ENCODE results near the gene MYL6.

The MYL6 gene

DNA sequence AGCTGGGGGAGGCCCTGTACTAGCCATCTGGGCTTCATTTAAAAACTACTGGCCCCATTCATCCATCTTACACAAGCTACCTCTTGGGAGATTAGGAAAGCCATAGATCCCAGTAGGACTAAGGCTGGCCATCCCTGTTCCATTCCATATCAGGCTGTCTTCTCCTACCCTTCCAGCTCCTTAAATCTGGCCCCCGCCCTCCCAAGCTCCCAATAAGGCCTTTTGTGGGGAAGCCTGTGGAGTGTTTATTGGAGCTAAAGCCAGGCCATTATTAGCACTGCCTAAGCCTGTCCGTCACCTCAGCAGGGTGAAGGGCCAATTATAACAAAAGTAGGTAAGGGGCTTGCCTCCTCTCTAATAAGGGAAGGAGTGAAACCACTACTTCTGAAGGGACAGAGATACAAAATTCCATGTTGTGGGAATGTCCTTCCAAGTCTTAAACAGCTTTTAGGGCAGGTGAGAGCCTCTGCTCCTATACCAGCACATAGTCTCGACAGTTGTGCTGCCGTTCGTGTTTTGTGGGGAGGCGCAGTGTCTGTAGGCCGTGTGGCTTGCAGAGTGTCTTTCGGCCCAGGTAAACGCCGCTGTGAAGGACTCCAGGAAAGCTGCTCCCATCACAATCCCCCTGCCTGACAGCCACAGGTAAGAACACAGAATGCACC lies 3.7 kb downstream of the MYL6 start:
- in situ Hi-C loops (cut with MboI; ENCODE audit: low sequenced_read_pairs, unreplicated experiment) = no loop called here
- TF ChIP-seq, protein P1, sequence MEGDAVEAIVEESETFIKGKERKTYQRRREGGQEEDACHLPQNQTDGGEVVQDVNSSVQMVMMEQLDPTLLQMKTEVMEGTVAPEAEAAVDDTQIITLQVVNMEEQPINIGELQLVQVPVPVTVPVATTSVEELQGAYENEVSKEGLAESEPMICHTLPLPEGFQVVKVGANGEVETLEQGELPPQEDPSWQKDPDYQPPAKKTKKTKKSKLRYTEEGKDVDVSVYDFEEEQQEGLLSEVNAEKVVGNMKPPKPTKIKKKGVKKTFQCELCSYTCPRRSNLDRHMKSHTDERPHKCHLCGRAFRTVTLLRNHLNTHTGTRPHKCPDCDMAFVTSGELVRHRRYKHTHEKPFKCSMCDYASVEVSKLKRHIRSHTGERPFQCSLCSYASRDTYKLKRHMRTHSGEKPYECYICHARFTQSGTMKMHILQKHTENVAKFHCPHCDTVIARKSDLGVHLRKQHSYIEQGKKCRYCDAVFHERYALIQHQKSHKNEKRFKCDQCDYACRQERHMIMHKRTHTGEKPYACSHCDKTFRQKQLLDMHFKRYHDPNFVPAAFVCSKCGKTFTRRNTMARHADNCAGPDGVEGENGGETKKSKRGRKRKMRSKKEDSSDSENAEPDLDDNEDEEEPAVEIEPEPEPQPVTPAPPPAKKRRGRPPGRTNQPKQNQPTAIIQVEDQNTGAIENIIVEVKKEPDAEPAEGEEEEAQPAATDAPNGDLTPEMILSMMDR (IDR thresholded peaks at IDR 0.05; ENCODE audit: borderline replicate concordance, control extremely low read depth, extremely low read depth, insufficient read depth, missing control alignments) = no peak
- no peak for DNase-seq (ENCODE audit: low spot score)

DNA sequence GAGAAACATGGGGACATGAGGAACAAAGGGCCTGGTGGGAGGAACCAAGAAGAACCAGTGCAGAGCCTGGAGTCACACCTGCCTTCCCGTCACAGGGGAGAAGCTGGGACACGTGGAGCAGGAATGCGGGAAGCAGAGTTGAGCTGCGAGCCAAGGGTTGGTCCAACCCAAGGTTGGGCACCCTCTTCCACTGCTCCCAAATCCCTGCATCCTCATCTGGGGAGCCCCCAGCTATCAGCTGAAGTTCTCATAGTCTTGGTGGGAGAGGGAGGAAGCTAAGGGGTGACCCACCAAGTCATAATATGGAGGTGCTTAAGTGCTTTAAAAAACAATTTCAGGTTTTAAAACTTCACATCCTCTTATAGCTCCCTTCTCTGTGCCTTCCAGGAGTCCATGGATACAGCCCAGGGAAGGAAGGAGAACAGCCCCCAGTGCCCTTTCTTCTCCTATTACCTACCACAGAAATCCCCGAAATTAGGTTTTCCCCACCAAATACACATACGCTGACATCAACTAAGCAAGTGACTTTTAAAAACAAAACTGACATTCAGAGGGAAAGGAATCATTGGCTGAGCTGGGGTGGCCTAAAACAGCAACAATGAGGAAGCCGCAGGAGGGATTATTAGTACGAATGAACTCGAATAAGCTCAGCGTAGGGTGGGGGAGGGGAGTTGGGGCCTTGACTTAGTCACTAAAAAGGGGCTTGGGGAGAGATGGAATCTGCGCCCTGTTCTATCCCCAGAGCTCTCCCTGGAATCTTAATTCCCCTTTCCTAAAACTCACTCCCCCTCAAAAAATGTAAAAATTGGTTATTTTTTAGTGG lies 4.5 kb downstream of the MYL6 start:
- TF ChIP-seq, protein P1 (IDR thresholded peaks at IDR 0.05; ENCODE audit: borderline replicate concordance, control extremely low read depth, extremely low read depth, insufficient read depth, missing control alignments) = no peak
- no peak for DNase-seq (ENCODE audit: low spot score)
- in situ Hi-C loops (cut with MboI; ENCODE audit: low sequenced_read_pairs, unreplicated experiment) = no loop called here

DNA sequence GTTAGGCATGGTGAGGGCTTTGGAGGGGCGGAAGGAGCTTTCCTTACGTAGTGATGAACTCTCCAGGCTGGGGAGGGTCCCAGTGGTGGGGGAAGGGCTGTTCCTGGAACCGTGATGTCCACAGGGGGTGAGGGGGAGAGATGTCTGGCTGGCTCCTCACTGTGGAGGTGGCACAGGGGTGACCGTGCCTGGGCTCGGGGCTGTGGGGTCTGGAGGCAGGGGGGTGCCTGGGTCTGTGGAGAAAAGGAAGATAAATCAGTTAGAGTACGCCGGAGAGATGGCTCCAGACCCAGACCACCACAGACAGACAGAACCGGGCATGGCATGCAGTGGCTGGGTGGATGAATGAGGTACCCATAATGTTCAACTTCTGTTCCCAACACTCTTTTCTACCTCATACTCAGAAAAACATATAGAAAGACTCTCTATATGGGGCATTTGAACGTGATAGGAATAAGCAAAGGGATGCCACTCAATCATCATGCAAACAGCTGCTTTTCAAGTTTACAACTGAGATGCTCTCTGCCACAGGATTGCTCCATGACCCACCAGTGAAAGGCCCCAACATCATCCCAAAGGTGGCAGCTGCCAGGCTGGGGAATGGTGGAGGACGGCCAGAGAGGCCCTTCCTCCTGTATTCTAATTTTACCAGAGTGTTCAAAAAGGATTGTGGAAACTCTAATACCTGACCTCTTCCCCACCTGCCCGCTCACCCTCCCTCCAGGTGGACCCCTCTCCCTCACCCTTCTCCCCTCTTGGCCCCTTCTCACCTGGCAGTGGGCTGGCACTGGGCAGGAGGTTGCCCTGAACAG lies 5.6 kb downstream of the MYL6 start:
- DNase-seq (ENCODE audit: low spot score) = no peak
- TF ChIP-seq, protein P1 (IDR thresholded peaks at IDR 0.05; ENCODE audit: borderline replicate concordance, control extremely low read depth, extremely low read depth, insufficient read depth, missing control alignments) = no peak
- in situ Hi-C loops (cut with MboI; ENCODE audit: low sequenced_read_pairs, unreplicated experiment) = no loop called here

DNA sequence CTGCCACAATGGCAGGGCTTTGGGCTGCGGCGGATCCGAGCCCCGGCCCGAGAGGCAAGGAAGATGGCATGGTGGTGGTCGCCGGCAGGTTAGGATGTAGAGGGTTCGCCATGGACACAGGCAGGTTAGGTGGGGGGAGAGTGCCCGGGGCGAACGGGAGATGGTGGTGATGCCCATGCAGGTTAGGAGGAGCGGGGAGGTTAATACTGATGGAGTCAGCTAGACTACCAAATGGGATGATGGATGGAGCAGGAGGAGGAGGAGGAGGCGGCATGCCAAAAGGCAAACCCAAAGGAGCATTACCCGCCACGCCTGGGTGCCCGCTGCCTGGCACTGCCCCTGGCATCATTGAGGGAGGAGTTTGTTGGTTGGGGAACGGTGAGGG lies 6.2 kb downstream of the MYL6 start:
- TF ChIP-seq, protein P1 (IDR thresholded peaks at IDR 0.05; ENCODE audit: borderline replicate concordance, control extremely low read depth, extremely low read depth, insufficient read depth, missing control alignments) = no peak
- in situ Hi-C loops (cut with MboI; ENCODE audit: low sequenced_read_pairs, unreplicated experiment) = no loop called here
- DNase-seq (ENCODE audit: low spot score) = no peak

DNA sequence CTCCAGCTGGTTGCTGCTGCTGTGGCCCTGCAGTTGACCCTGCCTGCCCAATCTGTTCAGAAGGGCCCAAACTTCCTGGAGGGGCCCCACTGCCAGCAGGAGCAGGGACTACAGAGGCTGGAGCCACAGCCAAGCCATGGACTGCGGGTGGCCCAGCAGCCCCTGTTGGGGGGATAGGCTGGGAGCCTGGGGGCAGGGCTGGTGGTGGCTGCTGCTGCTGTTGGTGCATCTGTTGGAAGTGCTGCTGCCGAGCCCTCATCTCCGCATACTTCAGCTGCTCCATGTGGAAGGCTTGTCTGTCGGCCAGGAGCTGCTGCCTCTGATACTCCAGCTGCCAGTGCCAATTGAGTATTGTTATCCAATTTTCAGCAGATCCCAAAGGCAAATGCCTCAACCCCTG lies 7.2 kb downstream of the MYL6 start:
- in situ Hi-C loops (cut with MboI; ENCODE audit: low sequenced_read_pairs, unreplicated experiment) = no loop called here
- DNase-seq (ENCODE audit: low spot score) = no peak
- TF ChIP-seq, protein P1 (IDR thresholded peaks at IDR 0.05; ENCODE audit: borderline replicate concordance, control extremely low read depth, extremely low read depth, insufficient read depth, missing control alignments) = no peak

DNA sequence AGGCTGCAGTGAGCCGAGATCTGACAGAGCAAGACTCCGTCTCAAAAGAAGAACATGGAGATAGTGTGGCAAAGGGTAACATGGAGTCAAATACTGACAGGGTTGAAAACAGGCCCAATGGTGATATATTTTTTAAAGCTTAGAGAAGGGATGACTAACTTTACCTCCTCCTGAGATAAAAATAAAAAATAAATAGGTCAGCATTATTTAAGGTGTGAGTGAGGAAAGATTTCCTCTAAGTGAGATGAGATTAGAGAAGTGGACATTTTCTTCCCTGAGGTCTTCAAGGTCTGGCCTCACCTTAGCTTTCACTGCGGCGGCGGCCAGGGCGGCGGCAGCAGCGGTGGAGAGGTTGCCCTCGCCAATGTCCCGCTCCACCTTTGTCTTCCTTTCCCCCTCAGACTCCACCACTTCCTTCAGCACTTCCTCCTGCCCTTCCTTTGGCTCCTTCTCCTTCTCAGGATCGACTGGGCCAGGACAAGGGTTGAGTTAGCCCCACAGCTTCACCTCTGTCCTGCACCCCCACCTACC lies 11.1 kb downstream of the MYL6 start:
- in situ Hi-C loops (cut with MboI; ENCODE audit: low sequenced_read_pairs, unreplicated experiment) = no loop called here
- TF ChIP-seq, protein P1 (IDR thresholded peaks at IDR 0.05; ENCODE audit: borderline replicate concordance, control extremely low read depth, extremely low read depth, insufficient read depth, missing control alignments) = no peak
- no peak for DNase-seq (ENCODE audit: low spot score)

Measured in GM13976 (cell line).